Activated CD4-positive, alpha-beta T cell treated with anti-CD3 and anti-CD28 coated beads, Interleukin-2, Interleukin-4, amounts not matched to agents 100 ng/mL and 50 ng/mL, durations not matched to agents 16 hours and 8 hours (primary cell): ENCODE measurements around the gene CD27.
"Not testable (repeated sequence)": the region's sequence is repeated elsewhere in the genome, so short reads cannot be mapped to it uniquely, and the experiment has no call there.

Experiments
- DNase-seq: peaks from one replicate; pipeline ENCODE4 v3.0.0-alpha.2; 2020; ENCODE audit warnings: low spot score

The CD27 gene

DNA sequence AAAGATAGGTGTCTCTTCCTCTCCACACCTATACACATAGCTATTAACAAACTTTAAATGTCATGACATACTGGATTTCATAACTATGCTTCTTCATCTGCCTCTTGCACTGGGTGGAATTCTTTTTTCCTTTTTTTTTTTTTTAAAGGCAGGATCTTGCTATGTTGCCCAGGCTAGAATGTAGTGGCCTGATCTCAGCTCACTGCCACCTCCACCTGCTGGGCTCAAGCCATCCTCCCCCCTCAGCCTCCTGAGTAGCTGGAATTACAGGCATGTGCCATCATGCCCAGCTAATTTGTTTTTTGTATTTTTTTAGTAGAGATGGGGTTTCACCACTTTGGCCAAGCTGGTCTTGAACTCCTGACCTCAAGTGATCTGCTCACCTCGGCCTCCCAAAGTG lies 43.5 kb downstream of the CD27 start:
- no peak for DNase-seq

GRCh38 chr12:6489449-6489848 lies 44.7 kb downstream of the CD27 start:
- no peak for DNase-seq

- DNase-seq, result not testable (repeated sequence)
Measured at GRCh38 chr12:6490673-6491072, 45.9 kb downstream of the CD27 start.

GRCh38 chr12:6492838-6493496 lies 48.2 kb downstream of the CD27 start, which contains the start of gene MRPL51:
TSS of gene MRPL51 (minus strand) at chr12:6493262. CDS start at chr12:6493136, 126 bp downstream.
- DNase-seq, result peak; percentile 96

DNA sequence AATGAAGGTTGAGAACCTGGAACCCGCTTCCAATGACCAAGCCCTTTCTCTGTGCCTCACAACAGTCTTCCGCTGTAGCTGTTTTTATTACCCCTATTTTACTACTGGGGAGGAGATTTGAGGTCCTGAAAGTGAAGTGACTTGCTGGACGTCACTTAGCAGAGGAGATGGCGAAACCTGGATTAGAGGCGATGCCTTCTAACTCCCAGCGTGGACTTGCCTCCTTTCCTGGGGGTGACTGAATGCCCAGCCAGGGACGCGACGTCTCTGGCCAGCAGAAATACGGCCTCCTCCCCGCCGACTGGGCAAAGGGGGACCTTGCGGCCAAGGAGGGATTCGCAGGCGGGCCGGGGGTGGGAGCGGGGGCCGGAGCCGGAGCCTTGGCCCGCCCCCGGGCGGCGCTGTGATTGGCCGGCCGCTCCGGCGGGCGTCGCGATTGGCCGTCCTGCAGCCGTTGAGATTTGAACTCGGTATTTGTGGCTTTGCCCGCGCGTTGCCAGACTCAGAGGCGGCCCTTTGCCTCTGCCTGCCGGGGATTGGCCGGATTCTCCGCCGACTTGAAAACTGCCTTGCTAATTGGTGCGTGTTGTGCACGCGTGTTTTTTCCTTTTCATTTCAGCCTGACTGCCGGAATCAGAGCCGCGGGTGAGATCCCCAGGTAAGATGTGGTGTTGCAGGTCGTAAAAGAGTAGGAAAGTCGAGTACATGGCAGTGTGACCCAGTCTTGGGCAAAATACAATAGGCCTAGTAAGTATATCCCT lies 48.9 kb downstream of the CD27 start, which contains the start of gene NCAPD2:
Gene NCAPD2, plus strand, starts transcription at position 606 of the 761 bp plus-strand sequence. CDS start 997 bp downstream, outside the sequence.
- peak; percentile 98 for DNase-seq

DNA sequence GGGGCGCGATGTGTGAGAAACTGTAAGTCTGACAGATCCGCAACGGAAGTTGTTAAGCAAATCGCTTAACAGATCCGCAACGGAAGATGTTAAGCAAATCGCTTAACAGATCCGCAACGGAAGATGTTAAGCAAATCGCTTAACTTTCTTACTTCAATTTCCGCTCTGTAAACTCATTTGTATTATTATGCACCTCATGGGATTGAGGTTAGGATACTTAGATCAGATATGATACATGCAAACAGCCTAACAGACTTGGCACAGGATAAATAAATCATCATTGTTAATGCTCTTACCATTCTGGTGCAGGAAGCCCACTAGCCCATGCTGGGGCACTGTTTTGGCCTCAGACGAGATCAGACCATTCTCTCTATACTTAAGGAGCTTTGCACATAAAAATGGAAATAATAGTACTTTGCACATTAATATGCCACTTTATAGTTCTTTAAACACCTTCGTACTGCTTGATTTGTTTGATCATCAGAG lies 49.5 kb downstream of the CD27 start:
- DNase-seq, result no peak

GRCh38 chr12:6494968-6495367 lies 50.2 kb downstream of the CD27 start:
- DNase-seq, result peak; percentile 6

GRCh38 chr12:6497291-6497690 lies 52.5 kb downstream of the CD27 start:
- DNase-seq, result not testable (repeated sequence)

- DNase-seq, result no peak
Measured at GRCh38 chr12:6500466-6500865, 55.7 kb downstream of the CD27 start.
